ENCODE measurements around the gene SLC49A4. TPM values are rescaled to one million over a fixed set of nuclear protein-coding genes. Genes with fewer than 3 reads are reported as not detected.

SLC49A4 gene
- total and polyA plus RNA-seq, 2 of the 13 experiments (the other 11 are each of a cell fraction or from before 2014, with no cell fraction given), result 6.5 to 16.3 TPM

DNA sequence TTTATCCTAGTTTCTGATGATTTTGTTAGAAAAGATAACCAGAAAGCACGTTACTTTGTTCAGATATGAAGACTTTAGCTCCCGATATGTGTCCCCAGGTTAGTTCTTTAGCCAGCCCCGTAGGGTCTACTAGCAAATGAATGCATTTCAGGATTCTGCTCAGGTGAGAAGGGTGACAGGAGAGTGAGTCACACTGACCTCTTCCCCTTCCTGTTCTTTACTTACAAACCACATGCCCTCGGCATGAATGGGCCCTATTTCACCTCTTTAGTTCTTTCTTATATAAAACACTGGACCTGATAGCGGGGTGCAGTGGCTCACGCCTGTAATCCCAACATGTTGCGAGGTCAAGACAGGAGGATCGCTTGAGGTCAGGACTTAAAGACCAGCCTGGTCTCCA lies 98.4 kb downstream of the SLC49A4 start (continued):
- TF ChIP-seq, protein P1, sequence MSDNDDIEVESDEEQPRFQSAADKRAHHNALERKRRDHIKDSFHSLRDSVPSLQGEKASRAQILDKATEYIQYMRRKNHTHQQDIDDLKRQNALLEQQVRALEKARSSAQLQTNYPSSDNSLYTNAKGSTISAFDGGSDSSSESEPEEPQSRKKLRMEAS (IDR thresholded peaks at IDR 0.05), result peak; percentile 42; the same call in 1 of the 2 replicates
- TF ChIP-seq SAP130 (CRISPR knock-in tag; IDR thresholded peaks at IDR 0.05; ENCODE audit: low read depth), result peak; percentile 43
- TF ChIP-seq SRSF1 (optimal IDR thresholded peaks at IDR 0.05; ENCODE audit: low read depth, low read length), result no peak
- no peak for TF ChIP-seq ZNF605 (CRISPR knock-in tag; IDR thresholded peaks at IDR 0.05)
- TF ChIP-seq REL (CRISPR knock-in tag; conservative IDR thresholded peaks at IDR 0.05), result no peak
- TF ChIP-seq SP2 (CRISPR knock-in tag; IDR thresholded peaks at IDR 0.05), result no peak
- peak; percentile 41; the same call in 1 of the 2 replicates for TF ChIP-seq NR2F6 (IDR thresholded peaks at IDR 0.05)
- peak; percentile 66; the same call in 1 of the 2 replicates for TF ChIP-seq NR2F6 (CRISPR knock-in tag; IDR thresholded peaks at IDR 0.05)
- TF ChIP-seq ARID2 (CRISPR knock-in tag; IDR thresholded peaks at IDR 0.05; ENCODE audit: borderline replicate concordance), result no peak
- TF ChIP-seq NR2F2 (IDR thresholded peaks at IDR 0.05; ENCODE audit: borderline replicate concordance, low read depth), result 0 out of 2 replicates have a peak, but pooled peaks have one; percentile 44
- no peak for TF ChIP-seq ZBTB7B (CRISPR knock-in tag; IDR thresholded peaks at IDR 0.05)
- no peak for TF ChIP-seq GZF1 (CRISPR knock-in tag; IDR thresholded peaks at IDR 0.05)
- TF ChIP-seq CBX1 (IDR thresholded peaks at IDR 0.05; ENCODE audit: low read depth), result no peak
- peak; percentile 55 for TF ChIP-seq TEAD3 (CRISPR knock-in tag; optimal IDR thresholded peaks at IDR 0.05; ENCODE audit: borderline replicate concordance)
- TF ChIP-seq, protein P2, sequence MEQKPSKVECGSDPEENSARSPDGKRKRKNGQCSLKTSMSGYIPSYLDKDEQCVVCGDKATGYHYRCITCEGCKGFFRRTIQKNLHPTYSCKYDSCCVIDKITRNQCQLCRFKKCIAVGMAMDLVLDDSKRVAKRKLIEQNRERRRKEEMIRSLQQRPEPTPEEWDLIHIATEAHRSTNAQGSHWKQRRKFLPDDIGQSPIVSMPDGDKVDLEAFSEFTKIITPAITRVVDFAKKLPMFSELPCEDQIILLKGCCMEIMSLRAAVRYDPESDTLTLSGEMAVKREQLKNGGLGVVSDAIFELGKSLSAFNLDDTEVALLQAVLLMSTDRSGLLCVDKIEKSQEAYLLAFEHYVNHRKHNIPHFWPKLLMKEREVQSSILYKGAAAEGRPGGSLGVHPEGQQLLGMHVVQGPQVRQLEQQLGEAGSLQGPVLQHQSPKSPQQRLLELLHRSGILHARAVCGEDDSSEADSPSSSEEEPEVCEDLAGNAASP (CRISPR knock-in tag; IDR thresholded peaks at IDR 0.05; ENCODE audit: borderline replicate concordance), result no peak
- no peak for TF ChIP-seq ZFP36L2 (CRISPR knock-in tag; IDR thresholded peaks at IDR 0.05)
- no peak for TF ChIP-seq GABPA (IDR thresholded peaks at IDR 0.05; ENCODE audit: low read depth, low read length)
- TF ChIP-seq GABPA (CRISPR knock-in tag; IDR thresholded peaks at IDR 0.05; ENCODE audit: low read depth), result peak; percentile 50
- no peak for TF ChIP-seq ZNF232 (CRISPR knock-in tag; IDR thresholded peaks at IDR 0.05; ENCODE audit: borderline replicate concordance)
- 0 out of 2 replicates have a peak, but pooled peaks have one; percentile 32 for TF ChIP-seq NAIF1 (CRISPR knock-in tag; IDR thresholded peaks at IDR 0.05; ENCODE audit: borderline replicate concordance)
- TF ChIP-seq MAFK (conservative IDR thresholded peaks at IDR 0.05 in 1 of 2, IDR thresholded peaks at IDR 0.05 in 1 of 2; ENCODE audit: low read length in 2 of 2), result no peak
- no peak for TF ChIP-seq NR1H2 (CRISPR knock-in tag; IDR thresholded peaks at IDR 0.05; ENCODE audit: borderline replicate concordance, low read depth)
- no peak for TF ChIP-seq SAFB2 (CRISPR knock-in tag; IDR thresholded peaks at IDR 0.05; ENCODE audit: borderline replicate concordance, low read depth)
- TF ChIP-seq MED13 (CRISPR knock-in tag; IDR thresholded peaks at IDR 0.05), result no peak
- peak; percentile 35 to 39; a peak in 2 of 4 replicates for TF ChIP-seq NR2F1 (CRISPR knock-in tag; IDR thresholded peaks at IDR 0.05)
- TF ChIP-seq MATR3 (CRISPR knock-in tag; IDR thresholded peaks at IDR 0.05), result no peak
- TF ChIP-seq, protein P3, sequence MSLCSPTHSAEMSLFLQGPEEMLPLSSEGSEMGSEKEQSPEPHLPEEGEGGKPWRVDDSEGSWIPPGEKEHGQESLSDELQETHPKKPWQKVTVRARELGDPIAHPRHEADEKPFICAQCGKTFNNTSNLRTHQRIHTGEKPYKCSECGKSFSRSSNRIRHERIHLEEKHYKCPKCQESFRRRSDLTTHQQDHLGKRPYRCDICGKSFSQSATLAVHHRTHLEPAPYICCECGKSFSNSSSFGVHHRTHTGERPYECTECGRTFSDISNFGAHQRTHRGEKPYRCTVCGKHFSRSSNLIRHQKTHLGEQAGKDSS (CRISPR knock-in tag; IDR thresholded peaks at IDR 0.05; ENCODE audit: borderline replicate concordance, low read depth), result no peak
- no peak for TF ChIP-seq ZMAT3 (CRISPR knock-in tag; conservative IDR thresholded peaks at IDR 0.05)
- TF ChIP-seq HCFC1 (IDR thresholded peaks at IDR 0.05; ENCODE audit: low read depth, low read length), result no peak
- 0 out of 2 replicates have a peak, but pooled peaks have one; percentile 59 for TF ChIP-seq ELF3 (CRISPR knock-in tag; IDR thresholded peaks at IDR 0.05)
- no peak for TF ChIP-seq NFRKB (IDR thresholded peaks at IDR 0.05)
- TF ChIP-seq ZNF10 (CRISPR knock-in tag; IDR thresholded peaks at IDR 0.05; ENCODE audit: borderline replicate concordance, low read depth), result no peak
- TF ChIP-seq FOSL1 (CRISPR knock-in tag; IDR thresholded peaks at IDR 0.05; ENCODE audit: borderline replicate concordance), result no peak
- peak; percentile 84 for TF ChIP-seq RARA (CRISPR knock-in tag; IDR thresholded peaks at IDR 0.05)
- TF ChIP-seq BCL6 (CRISPR knock-in tag; IDR thresholded peaks at IDR 0.05), result peak; percentile 44

Measured in HepG2 (cell line).